ENCODE results near the gene FAM98B.

- TF ChIP-seq CREB5 (CRISPR knock-in tag; IDR thresholded peaks at IDR 0.05; ENCODE audit: low read depth) (no peak), TCF4 (CRISPR knock-in tag; IDR thresholded peaks at IDR 0.05; ENCODE audit: borderline replicate concordance) (no peak), ARNTL (CRISPR knock-in tag; IDR thresholded peaks at IDR 0.05; ENCODE audit: borderline replicate concordance, low read depth) (no peak), TOX (CRISPR knock-in tag; IDR thresholded peaks at IDR 0.05; ENCODE audit: borderline replicate concordance) (no peak), ZFP3 (CRISPR knock-in tag; IDR thresholded peaks at IDR 0.05) (no peak), PPARA (CRISPR knock-in tag; IDR thresholded peaks at IDR 0.05; ENCODE audit: borderline replicate concordance) (no peak), RARB (CRISPR knock-in tag; IDR thresholded peaks at IDR 0.05) (no peak), POU6F1 (CRISPR knock-in tag; IDR thresholded peaks at IDR 0.05; ENCODE audit: borderline replicate concordance, low read depth) (no peak), ZC3H10 (CRISPR knock-in tag; IDR thresholded peaks at IDR 0.05) (no peak)
These were observed 59.0 kb downstream of the FAM98B start for GRCh38 chr15:38512901-38513300.
